CD4-positive, alpha-beta T cell treated with Interleukin-17A for 4 hours (primary cell): ENCODE results near the gene SORT1.
"Not testable (repeated sequence)": the region's sequence is repeated elsewhere in the genome, so short reads cannot be mapped to it uniquely, and the experiment has no call there.

Experiments
- DNase-seq: peaks from one replicate; pipeline ENCODE4 v3.0.0-alpha.2; 2020; ENCODE audit warnings: mixed read lengths

SORT1 gene

DNA sequence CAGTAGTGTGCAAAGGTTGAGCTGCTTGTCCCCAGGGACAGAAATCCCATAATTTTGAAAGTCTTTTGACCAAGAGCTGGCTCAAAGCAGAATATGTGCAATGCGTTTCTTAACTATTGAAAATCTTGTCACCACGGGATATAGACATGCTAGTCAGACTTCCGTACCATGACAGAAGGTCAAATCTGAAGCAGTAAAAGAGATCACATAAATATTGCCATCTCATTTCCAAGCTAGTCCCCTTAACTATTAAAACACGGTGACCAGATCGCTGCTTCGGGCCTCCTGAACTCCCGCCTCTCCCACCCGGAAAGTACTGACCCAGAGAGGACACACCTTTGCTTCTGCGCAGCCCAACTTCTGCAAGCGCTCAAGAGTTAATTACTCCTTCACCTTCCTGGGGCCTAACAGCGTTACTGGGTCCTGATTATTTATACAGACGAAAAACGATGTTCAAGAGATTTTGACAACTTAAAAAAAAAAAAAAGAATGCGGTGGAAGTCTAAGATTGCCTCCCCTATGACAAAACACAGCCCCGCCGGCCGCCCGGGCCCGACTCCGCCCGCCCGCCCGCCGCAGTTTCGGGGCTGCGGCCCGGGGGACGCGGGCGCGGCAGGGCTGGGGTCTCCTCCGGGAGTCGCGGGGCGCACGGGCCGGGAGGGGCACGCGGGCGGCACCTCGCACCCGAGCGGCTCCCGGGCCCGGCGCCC lies 692 bp downstream of the SORT1 start:
- peak; percentile 5 for DNase-seq

DNA sequence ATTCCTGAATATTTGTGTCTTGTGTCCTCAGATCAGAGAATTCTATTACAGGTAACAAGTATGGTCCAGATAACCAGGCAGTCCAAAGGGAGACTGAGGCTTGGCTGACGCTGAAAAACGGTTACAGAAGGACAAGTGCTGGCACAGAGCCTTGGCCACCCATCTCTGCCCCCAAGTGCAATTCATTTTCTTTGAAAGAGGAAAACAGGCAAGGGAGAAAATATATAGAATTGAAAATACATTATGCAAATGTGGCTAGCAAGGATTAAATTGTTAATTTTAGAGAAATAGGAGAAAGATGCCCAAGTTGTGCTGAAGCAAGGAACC lies 1.2 kb downstream of the SORT1 start:
- no peak for DNase-seq

DNA sequence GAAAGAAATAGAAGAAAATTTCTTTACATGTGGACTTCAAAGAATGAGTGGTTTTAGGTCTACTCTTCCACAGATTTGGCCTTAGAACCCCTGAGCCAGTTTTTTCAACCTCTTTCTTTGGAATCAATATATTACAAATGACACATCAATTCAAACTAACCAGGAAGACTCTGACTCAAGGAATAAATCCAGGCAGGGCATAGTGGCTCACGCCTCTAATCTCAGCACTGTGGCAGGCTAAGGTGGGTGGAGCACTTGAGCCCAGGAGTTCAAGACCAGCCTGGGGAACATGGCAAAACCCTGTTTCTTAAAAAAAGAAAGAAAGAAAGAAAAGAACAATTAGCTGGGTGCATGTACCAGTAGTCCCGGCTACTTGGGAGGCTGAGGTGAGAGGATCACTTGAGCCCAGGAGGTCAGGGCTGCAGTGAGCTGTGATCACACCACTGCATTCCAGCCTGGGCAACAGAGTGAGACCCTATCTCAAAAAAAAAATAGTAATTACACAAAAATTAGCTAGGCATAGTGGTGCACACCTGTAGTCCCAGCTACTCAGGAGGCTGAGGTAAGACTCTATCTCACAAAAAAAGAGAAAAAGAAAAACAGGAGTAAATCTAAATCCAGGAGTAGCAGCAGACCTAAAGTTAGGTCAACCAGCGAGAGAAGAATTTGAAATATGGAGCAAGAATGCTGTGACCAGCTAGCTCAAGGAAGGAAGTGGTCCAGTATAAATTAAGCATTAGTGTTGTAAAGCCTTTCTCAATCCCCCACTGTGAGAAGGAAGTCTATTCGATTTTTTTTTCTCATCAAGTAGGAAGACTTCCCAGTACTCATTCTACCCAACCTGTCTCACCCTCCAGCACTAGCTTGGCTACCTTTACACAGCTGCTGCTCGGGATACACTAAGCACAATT lies 1.9 kb downstream of the SORT1 start:
- no peak for DNase-seq

DNA sequence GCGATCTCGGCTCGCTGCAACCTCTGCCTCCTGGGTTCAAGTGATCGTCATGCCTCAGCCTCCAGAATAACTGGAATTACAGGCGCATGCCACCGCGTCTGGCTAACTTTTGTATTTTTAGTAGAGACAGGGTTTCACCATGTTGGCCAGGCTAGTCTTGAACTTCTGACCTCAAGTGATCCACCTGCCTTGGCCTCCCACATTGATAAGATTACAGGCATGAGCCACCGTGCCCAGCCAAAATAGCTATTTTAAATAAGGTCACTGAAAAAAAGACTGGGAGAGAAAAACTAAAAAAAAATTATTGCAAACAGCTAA lies 2.5 kb downstream of the SORT1 start:
- not testable (repeated sequence) for DNase-seq

DNA sequence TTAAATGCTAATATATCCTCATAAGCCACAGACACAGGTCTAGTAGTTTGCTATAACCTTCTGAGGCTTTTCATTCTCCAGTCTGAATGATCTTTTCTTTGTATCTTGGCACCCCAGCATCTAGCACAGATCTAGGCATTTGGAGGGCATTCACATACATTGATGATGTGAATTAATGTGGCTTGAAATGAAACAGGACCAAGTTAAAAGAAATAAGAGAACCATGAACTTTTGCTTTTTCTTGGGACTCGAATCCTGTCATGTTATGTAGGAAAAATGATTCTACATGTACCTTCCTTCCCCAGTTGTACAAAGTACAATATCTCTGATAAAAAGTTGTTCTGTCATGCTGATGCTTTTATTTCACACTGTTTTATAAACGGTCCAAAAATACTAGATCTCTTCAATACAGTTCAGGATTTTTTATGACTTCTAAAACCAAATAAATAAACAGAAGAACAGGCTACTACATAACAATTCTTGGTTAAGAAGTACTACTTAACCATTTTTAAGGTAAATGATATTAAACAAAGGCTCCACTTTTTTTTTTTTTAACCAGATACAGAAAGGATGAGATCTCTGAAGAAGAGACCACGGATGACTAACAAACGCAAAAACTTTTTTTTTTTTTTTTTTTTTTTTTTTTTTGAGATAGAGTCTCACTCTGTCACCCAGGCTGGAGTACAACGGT lies 3.0 kb downstream of the SORT1 start:
- DNase-seq, result no peak

DNA sequence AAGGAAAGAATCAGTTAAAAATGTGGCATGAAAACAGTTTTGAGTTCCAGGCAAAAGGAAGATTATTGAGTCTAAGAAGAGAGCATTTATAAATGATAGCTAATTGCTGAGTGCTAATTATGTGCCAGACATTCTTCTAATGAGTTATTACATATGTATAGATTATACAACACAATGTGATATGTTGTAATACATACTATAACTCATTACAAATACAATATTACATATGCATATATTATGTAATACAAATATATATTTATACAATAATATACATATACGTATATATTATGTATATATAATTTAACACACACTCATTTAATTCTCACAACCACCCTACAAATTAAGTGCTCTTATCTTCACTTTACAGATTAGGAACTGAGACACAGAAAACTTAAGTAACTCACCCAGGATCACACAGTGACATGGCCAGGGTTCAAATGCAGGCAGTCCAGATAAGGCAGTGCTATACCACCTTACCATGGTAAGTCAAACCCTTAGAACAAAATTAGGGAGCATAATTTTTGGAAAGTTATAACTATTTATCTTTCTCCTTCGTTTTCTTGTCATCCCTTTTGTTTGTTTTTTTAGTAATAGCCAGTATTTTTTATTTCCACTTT lies 4.0 kb downstream of the SORT1 start:
- no peak for DNase-seq

DNA sequence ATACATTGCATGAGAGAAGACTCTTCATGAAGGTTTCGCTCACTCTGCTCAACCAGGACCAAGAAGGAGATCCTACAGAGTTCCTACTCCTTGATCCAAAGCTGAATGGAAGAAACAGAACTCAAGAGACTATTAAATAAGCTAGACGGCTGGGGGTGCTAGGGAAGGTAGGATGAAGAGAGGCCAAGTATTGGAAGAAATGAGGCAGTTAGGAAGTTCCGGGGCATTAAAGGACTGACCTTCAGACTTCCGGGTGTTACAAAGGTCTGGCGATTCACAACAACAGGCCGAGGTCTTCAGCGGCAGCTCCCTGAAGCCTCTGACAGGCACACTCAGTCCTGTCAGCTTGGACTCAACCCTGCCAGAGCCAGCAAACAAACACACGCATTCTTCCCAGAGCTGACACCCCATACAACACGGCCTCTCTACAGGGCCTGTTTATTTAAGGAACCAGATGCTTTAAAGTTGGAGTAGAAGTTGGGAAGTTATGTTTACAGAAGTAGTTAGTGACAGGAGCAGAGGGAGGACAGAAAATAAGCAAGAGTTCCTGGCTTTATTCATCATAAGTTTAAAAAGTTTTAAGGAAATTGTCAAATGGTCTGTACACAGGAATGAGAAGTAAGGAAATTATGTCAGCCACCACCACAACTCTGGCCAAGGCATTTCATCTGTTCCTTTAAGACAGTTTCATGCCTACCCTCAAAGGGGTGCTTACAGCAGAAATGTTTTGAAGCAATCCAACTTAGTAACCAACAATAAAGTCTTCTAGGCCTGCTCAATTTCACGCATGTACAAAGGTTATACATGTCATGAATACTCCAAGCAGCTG lies 4.7 kb downstream of the SORT1 start:
- no peak for DNase-seq

DNA sequence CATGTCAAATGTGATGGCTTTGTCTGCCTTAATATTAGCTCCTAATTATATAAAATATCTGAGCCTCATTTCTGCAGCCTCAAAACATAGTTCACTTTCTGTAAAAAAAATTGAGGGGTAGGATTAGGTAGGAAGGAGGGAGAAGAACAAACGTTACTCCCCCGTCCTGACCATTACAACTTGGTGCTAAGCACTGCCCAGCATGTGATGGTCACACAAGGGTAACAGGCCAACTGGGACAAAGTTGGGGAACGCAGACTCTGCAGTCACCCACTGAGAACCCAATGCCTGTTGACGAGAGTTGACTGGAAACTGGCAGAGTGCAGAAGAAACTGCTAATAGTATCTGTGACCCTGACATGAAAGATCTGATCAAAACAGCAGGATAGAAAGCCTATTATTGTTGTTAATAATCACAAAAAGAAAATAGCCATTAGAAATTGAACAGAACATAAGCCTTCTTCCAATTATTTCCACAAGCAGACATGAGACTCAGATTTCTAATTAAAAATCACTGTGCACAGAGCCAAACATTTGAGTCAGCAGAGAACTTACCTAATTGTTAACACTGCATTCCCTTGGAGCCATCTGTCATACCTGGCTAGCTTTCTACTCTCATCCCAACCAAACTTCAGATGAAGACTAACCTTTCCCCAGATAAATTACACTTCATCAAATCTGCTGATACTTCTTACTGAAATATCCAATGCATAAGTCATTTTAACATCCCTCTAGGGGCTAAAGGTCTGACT lies 5.5 kb downstream of the SORT1 start:
- no peak for DNase-seq

DNA sequence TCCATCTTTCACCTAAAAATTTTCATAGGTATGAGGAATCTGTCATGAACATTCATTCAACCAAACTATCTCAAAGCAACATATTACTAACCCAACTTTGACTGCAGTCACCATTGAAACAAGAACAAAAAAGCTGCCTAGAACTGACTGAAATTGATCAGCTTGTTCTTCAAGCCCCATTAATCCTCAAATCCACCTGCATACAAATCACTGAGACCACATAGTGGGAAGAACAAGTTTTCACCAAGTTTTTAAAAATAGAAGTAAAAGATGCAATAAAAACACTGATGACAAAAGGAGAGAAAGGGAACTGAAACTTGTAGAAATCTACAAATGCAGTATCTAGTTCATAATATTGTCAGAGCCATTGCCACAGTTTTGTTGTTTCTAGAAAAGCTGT lies 6.1 kb downstream of the SORT1 start:
- no peak for DNase-seq

DNA sequence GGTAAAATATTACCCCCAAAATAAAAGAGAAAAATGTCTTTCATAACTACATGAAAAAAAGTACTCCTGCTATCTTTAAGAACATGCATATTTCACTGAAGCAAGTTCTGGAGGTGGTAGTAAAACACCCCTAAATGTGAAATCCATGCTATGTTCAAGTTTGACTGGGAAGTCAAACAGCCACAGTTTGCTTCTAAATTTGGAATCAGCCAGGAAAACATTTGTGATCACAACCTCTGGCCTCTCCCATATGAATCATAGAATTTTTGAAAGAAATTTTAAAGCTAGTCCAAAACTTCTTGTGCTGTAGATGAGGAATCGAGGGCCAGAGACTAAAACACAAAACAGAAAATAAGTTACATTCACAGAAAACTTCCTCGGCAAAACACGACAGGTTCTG lies 6.6 kb downstream of the SORT1 start:
- no peak for DNase-seq

DNA sequence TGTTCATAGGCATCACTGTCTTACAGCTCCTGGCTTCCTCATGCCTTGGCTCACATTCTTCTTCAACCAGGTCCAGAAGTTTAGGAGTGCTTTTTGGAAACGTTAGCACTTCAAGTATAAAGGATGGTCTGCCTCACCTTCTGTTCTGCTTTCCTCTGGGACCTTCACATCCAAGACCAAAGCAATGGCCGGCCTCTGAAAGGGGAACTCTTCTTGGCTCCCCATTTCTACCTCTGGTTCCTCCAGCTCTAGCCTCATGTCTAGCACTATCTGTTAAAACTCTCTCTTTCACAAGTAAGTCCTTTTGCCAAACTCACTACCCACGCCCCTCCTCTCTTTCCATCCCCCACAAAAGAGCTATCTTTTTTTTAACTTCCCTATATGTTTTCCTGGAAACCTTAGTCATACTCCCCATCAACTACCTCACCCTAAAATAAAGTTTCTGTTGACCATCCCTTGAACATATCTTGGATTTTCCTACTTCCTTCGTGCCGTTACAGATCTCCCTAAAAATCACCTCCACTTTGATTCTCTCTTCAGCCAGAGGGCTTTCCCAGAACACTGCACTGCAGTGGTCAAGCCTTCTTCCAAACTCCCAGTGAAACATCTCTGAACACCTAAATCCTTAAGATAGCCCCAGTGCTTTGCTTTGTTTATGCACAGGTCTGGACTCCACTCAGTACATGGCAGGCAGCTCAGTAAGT lies 7.9 kb downstream of the SORT1 start:
- no peak for DNase-seq

DNA sequence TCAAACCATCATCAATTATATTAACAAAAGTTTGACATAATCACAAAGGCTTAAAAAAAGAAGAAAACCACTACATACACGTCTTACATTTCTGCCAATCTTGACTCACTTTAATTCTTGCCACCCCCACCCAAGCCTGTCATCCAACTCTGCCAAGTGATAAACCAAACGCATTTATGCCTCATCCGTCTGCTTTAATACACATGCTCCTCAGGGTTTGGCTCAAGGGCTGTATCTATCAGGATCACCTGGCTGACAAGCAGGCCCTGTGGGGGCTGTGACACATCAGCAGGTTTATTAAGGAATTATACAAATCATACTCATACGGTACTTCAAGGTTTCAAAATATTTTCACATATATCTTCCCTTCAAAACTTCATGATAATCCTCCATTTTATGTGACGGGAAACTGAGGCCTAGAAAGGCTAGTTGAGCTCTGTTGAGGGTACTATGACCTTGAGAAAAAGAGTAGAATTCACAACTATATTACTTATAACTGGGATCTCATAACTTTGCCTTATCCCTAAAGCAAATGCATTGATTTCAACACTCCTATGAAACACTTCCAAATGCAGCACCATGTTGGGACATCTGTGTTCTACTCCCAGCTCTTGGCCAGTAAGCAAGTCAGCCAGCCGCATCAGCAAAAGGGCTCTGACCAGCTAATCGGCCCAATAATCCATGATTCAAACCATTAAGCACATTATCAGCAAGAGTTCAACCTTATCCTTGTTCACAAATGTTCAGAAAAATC lies 8.7 kb downstream of the SORT1 start:
- DNase-seq, result no peak

DNA sequence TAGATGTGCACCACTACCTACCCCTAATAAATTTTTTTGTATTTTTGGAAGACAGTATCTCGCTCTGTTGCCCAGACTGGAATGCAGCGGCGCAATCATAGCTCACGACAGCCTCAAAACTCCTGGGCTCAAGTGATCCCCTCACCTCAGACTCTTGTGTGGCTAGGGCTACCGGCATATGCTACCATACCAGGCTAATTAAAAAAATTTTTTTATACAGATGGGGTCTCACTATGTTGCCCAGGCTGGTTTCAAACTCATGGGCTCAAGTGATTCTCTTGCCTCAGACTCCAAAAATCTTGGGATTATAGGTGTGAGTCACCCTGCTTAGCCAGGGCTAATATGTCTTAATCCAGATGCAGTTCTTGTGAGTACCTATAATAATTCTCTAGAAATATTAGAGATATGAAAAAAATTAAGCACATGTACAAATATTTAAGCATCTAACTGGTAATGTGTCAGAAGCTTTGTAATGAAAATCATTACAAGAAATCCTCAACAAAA lies 9.5 kb downstream of the SORT1 start:
- DNase-seq, result no peak

DNA sequence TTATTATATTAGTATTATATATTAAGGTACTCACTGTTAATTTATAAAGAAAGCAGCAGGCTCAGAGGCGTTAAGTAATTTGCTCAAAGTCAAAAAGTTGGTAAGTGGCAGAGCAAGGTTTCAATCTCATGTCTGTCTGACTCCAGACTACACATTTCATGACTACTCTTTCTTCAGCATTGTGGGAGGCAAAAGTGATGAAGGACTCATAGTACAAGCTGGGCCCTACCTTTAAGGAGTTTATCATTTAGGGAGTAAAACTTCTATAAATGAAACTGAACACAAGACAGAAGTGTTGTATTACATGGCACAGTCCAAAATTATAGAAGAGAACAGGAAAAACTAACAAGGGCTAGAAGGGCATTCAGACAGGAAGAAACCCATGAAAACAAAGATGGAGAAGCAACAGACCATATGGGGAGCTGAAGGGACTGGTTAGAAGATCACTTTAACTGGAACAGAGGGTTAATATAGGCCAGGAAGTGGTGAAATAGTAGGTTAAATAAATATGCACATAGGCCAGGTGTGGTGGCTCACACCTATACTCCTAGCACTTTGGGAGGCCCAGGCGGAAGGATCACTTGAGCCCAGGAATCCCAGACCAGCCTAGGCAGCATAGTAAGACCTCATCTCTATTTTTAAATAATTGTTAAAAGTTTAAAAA lies 11.5 kb downstream of the SORT1 start:
- no peak for DNase-seq

DNA sequence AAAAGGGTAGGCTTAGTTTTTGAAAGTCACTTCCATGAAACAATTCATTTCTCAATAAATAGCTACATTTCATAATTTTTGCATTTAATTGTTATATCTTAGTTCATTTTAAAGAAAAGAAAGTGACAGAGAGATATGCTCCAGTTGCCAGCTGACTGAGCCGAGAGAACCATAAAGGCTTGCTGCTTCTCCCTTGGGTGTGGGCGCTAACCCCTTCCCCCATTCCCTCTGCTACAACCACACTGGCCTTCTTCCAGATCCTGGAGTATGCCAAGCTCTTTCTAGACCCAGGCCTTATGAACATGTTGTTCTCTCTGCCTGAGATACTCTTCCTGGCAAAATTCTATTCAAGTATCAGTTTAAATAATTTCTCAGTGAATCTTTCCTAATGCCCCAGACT lies 12.3 kb downstream of the SORT1 start:
- DNase-seq, result no peak

DNA sequence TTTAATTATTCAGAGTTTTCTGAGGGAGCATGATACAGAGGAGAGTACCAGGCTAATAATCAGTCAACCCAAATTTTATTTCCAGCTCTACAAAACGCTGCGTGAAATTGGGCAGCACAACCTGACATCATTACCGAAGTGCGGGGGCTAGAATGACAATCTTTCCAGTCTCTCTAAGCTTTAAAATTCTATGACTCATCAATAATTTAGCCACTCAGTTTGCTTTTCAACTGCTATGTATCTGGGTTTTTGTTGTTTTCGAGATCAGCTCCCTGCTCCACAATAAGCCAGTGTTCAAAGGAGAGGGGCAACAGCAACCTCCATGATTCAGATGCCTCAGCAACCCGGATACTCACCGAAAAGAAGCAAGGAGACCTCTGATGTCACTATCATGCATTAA lies 13.9 kb downstream of the SORT1 start:
- no peak for DNase-seq

DNA sequence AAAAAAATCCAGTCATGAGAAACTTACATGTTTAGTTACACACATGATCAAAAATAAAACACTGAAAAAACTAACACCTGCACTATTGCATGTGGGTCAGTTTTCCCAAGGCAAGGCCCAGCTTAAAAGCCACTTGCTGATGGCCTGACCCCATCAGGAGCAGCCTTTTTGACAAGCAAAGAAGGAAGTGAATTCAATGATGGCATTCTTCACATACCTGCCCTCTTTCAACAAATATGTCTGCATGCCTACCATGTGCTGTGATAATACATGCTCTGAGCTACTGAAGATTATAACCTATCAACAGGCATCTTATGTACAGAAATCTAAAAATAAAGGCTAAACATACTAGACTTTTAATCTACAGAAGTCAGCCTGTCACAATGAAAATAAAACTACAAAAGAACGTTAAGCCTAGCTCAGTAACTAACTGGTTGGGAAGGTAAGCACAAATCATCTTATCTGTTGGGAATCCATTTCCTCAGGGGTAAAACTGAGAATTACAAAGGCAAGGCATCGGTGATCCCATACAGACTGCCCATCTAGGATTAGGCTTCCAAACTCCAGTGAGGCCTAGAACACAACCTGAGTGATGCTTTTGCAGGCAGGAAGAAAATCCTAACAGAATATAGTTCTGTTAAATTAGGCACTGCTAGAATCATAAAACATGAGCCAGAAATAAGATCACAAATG lies 14.5 kb downstream of the SORT1 start:
- DNase-seq, result no peak

DNA sequence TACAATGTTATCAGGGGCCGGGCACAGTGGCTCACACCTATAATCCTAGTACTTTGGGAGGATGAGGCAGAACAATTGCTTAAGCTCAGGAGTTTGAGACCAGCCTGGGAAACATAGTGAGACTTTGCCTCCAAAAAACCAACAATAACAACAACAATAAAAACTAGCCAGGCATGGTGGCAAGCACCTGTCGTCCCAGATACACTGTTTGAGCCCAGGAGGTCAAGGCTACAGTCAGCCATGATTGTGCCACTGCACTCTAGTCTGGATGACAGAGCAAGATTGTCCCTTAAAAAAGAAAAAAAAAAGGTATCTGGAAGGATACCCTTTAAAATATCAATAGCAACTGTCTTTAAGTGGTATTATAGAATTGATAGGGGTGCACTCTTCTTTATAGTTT lies 16.1 kb downstream of the SORT1 start:
- no peak for DNase-seq

DNA sequence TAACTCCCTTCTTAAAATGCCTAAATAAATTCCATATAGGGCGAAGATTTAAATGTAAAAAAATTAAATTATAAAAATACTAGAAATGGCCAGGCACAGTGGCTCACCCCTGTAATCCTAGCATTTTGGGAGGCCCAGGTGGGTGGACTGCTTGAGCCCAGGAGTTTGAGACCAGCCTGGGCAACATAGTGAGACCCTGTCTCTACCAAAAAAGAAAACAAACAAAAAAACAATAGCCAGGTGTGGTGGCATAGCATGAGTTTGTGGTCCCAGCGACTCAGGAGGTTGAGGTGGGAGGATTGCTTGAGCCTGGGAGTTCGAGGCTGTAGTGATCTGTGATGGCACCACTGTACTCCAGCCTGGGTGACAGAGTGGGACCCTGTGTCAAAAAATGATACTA lies 17.8 kb downstream of the SORT1 start:
- no peak for DNase-seq
